Smooth muscle cell of the brain vasculature (primary cell): Measurements from ENCODE around the gene EPHB2.
A peak's percentile ranks its signal among the peaks of the same experiment; 100 is the strongest.

Experiments used
- DNase-seq: peaks from one replicate; pipeline ENCODE4 v3.0.0-alpha.2; 2012; ENCODE audit warnings: low read depth, low spot score

EPHB2 gene

GRCh38 chr1:22857661-22858060, 147.0 kb downstream of the EPHB2 start:
- no peak for DNase-seq

GRCh38 chr1:22860414-22860800, 149.8 kb downstream of the EPHB2 start:
- no peak for DNase-seq

- no peak for DNase-seq
Measured at GRCh38 chr1:22860883-22861385, 150.3 kb downstream of the EPHB2 start.

GRCh38 chr1:22861764-22862440, 151.3 kb downstream of the EPHB2 start:
- no peak for DNase-seq

GRCh38 chr1:22862752-22863151, 152.1 kb downstream of the EPHB2 start:
- DNase-seq = no peak

GRCh38 chr1:22863766-22864165, 153.1 kb downstream of the EPHB2 start:
- DNase-seq = no peak

GRCh38 chr1:22864886-22865285, 154.2 kb downstream of the EPHB2 start:
- DNase-seq = no peak

GRCh38 chr1:22865736-22866135, 155.1 kb downstream of the EPHB2 start:
- no peak for DNase-seq

GRCh38 chr1:22866868-22867267, 156.2 kb downstream of the EPHB2 start:
- DNase-seq = no peak

GRCh38 chr1:22868331-22868730, 157.7 kb downstream of the EPHB2 start:
- DNase-seq = no peak

GRCh38 chr1:22869325-22869724, 158.7 kb downstream of the EPHB2 start:
- DNase-seq = no peak

GRCh38 chr1:22870201-22870871, 159.7 kb downstream of the EPHB2 start:
- no peak for DNase-seq

GRCh38 chr1:22872981-22873664, 162.5 kb downstream of the EPHB2 start:
- no peak for DNase-seq

GRCh38 chr1:22874785-22875184, 164.1 kb downstream of the EPHB2 start:
- no peak for DNase-seq

GRCh38 chr1:22875241-22875640, 164.6 kb downstream of the EPHB2 start:
- DNase-seq = no peak

GRCh38 chr1:22875841-22876240, 165.2 kb downstream of the EPHB2 start:
- DNase-seq = no peak

GRCh38 chr1:22876359-22877111, 165.9 kb downstream of the EPHB2 start:
- DNase-seq = peak; percentile 57

GRCh38 chr1:22877112-22877915, 166.7 kb downstream of the EPHB2 start:
- DNase-seq = no peak

GRCh38 chr1:22877980-22878379, 167.3 kb downstream of the EPHB2 start:
- DNase-seq = no peak

- DNase-seq = no peak
Measured at GRCh38 chr1:22878626-22879025, 168.0 kb downstream of the EPHB2 start.

- no peak for DNase-seq
Measured at GRCh38 chr1:22879445-22879844, 168.8 kb downstream of the EPHB2 start.
